Liver (tissue), 9 donors: ENCODE measurements around the gene PITPNM2. TPM values are rescaled to one million over a fixed set of nuclear protein-coding genes. Genes with fewer than 3 reads are reported as not detected.

Experiments
- DNase-seq: peaks from one replicate; pipeline ENCODE4 v3.0.0-alpha.2; 2017; ENCODE audit warnings: low spot score
- H3K27ac ChIP-seq, 2 donors: one replicate each; pipeline ENCODE4 v1.7.0; 2013; ENCODE audit warnings: inconsistent platforms in 2 of 2, low read length in 2 of 2, control low read depth in 1 of 2, low read depth in 1 of 2, mild to moderate bottlenecking in 1 of 2
- H3K27me3 ChIP-seq, 4 donors: one replicate each; pipeline versions ENCODE4 v1.6.1 to v1.7.0; 2013; ENCODE audit warnings: low read length in 3 of 4, inconsistent platforms in 1 of 4, mild to moderate bottlenecking in 1 of 4, moderate library complexity in 1 of 4; ENCODE audit not compliant: control insufficient read depth in 4 of 4, insufficient read depth in 4 of 4
- H3K36me3 ChIP-seq, 4 donors: one replicate each; pipeline versions ENCODE4 v1.6.1 to v1.7.0; 2013; ENCODE audit warnings: low read length in 3 of 4, mild to moderate bottlenecking in 3 of 4, low read depth in 1 of 4, moderate library complexity in 1 of 4; ENCODE audit not compliant: control insufficient read depth in 4 of 4, insufficient read depth in 3 of 4
- H3K4me1 ChIP-seq, 4 donors: one replicate each; pipeline versions ENCODE4 v1.6.1 to v1.7.0; 2013; ENCODE audit warnings: low read length in 3 of 4, mild to moderate bottlenecking in 3 of 4, moderate library complexity in 1 of 4; ENCODE audit not compliant: control insufficient read depth in 4 of 4, insufficient read depth in 4 of 4
- H3K4me3 ChIP-seq, 3 donors: one replicate each; pipeline versions ENCODE4 v1.6.1 to v1.7.0; 2013; ENCODE audit warnings: low read length in 3 of 3, control low read depth in 1 of 3, low read depth in 1 of 3, mild to moderate bottlenecking in 1 of 3
- H3K9ac ChIP-seq, 2 donors: one replicate each; pipeline ENCODE4 v1.7.0; 2013; ENCODE audit warnings: low read length in 2 of 2, mild to moderate bottlenecking in 2 of 2, moderate library complexity in 2 of 2, control low read depth in 1 of 2, low read depth in 1 of 2
- H3K9me3 ChIP-seq, 4 donors: one replicate each; pipeline versions ENCODE4 v1.6.1 to v1.7.0; 2013; ENCODE audit warnings: low read length in 3 of 4; ENCODE audit not compliant: control insufficient read depth in 4 of 4
- EGR1 ChIP-seq, 2 donors: IDR thresholded peaks; 2 replicates each; pipeline ENCODE4 v1.6.1; 2016 to 2018; ENCODE audit warnings: antibody characterized with exemption in 2 of 2, low read depth in 2 of 2
- FOXA1 ChIP-seq: IDR thresholded peaks from 2 replicates; pipeline ENCODE4 v1.6.1; 2016; ENCODE audit warnings: antibody characterized with exemption
- FOXA2 ChIP-seq: IDR thresholded peaks from 2 replicates; pipeline ENCODE4 v1.6.1; 2016; ENCODE audit warnings: antibody characterized with exemption
- GABPA ChIP-seq, 2 donors: IDR thresholded peaks in 1 of 2; conservative IDR thresholded peaks in 1 of 2; 2 replicates each; pipeline ENCODE4 v1.6.1; 2016; ENCODE audit warnings: antibody characterized with exemption in 2 of 2, mild to moderate bottlenecking in 1 of 2, moderate library complexity in 1 of 2
- HNF4A ChIP-seq, 2 donors: conservative IDR thresholded peaks; 2 replicates each; pipeline ENCODE4 v1.6.1; 2016; ENCODE audit warnings: antibody characterized with exemption in 2 of 2, mild to moderate bottlenecking in 2 of 2
- HNF4G ChIP-seq: IDR thresholded peaks from 2 replicates; pipeline ENCODE4 v1.6.1; 2016; ENCODE audit warnings: antibody characterized with exemption
- JUND ChIP-seq, 2 donors: IDR thresholded peaks; 2 replicates each; pipeline ENCODE4 v1.6.1; 2016; ENCODE audit warnings: antibody characterized with exemption in 2 of 2
- NR2F2 ChIP-seq: IDR thresholded peaks from 2 replicates; pipeline ENCODE4 v1.6.1; 2016; ENCODE audit warnings: antibody characterized with exemption
- RAD21 ChIP-seq, 2 donors: IDR thresholded peaks; 2 replicates each; pipeline ENCODE4 v1.6.1; 2016; ENCODE audit warnings: antibody characterized with exemption in 2 of 2, mild to moderate bottlenecking in 2 of 2
- RXRA ChIP-seq, 2 donors: IDR thresholded peaks; 2 replicates each; pipeline ENCODE4 v1.6.1; 2017 to 2018; ENCODE audit warnings: antibody characterized with exemption in 2 of 2, mild to moderate bottlenecking in 1 of 2
- SP1 ChIP-seq: IDR thresholded peaks from 2 replicates; pipeline ENCODE4 v1.6.1; 2018; ENCODE audit warnings: antibody characterized with exemption, mild to moderate bottlenecking
- TAF1 ChIP-seq: conservative IDR thresholded peaks from 2 replicates; pipeline ENCODE4 v1.6.1; 2016; ENCODE audit warnings: antibody characterized with exemption, mild to moderate bottlenecking
- YY1 ChIP-seq: IDR thresholded peaks from 2 replicates; pipeline ENCODE4 v1.6.1; 2016; ENCODE audit warnings: antibody characterized with exemption, mild to moderate bottlenecking
- WGBS: extraction: QIAGEN DNeasy Blood & Tissue Kit; methylation state at CpG from one replicate; pipeline ENCODE4 v1.1.7; 2013; 5-methylcytosine and 5-hydroxymethylcytosine counted together
- polyA plus RNA-seq, 2 donors: library from polyadenylated mRNA; stranded (reverse) in 1 of 2; unstranded in 1 of 2; fragments of 200-250 nt in 1 of 2; fragments of >200 nt in 1 of 2; fragmentation: Nextera tagmentation in 1 of 2; extraction: Ambion mirVana in 1 of 2; gene quantifications; one replicate each; pipeline versions ENCODE4 v1.2.1 to v1.2.3, GENCODE V29; 2013 to 2015
- total RNA-seq, 2 donors: library from RNA; depleted of rRNA; stranded (reverse); fragments of >200 nt; gene quantifications; one replicate each; pipeline ENCODE4 v1.2.3, GENCODE V29; 2014
- TF ChIP-seq, protein P1 (sequence below): IDR thresholded peaks from 2 replicates; pipeline ENCODE4 v1.6.1; 2016; ENCODE audit warnings: antibody characterized with exemption
- TF ChIP-seq, protein P2 (sequence below): IDR thresholded peaks from 2 replicates; pipeline ENCODE4 v1.6.1; 2016; ENCODE audit warnings: antibody characterized with exemption
- TF ChIP-seq, protein P3 (sequence below): IDR thresholded peaks from 2 replicates; pipeline ENCODE4 v1.6.1; 2016; ENCODE audit warnings: antibody characterized with exemption, mild to moderate bottlenecking
- TF ChIP-seq, protein P4 (sequence below): fragments of 150-350 bp; IDR thresholded peaks from 2 replicates; pipeline ENCODE4 v1.5.1; 2017; ENCODE audit warnings: improper control_type of control experiment, low read depth, low read length; ENCODE audit not compliant: missing input control
- TF ChIP-seq, protein P5 (sequence below): IDR thresholded peaks from 2 replicates; pipeline ENCODE4 v1.6.1; 2016; ENCODE audit warnings: antibody characterized with exemption
- donor health status: healthy.
- donor health status: healthy.
- donor health status: healthy.
- donor health status: healthy.
- donor health status: healthy.

The PITPNM2 gene
- total and polyA plus RNA-seq, 4 donors: 1.3 to 28.4 (median 5.1) TPM

DNA sequence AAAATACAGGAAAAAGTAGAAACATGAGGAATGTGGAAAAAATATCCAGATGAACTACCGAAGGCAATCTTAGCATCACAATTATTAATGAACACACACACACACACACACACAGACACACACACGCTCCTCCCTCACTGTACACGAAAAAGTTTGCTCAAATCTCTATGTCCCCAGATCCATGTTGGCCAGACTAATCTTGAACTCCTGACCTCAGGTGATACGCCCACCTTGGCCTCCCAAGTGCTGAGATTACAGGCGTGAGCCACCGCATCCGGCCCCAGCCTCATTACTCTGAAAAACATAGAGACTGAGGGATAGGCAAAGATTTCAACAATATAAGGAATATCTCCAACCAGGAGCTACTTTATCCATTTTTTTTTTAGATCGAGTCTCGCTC, 17.2 kb downstream of the PITPNM2 start:
- H3K4me3 ChIP-seq: no peak overlapping the region
- no peak for TF ChIP-seq EGR1 (IDR thresholded peaks at IDR 0.05; ENCODE audit: low read depth in 2 of 2)
- TF ChIP-seq YY1: no peak
- TF ChIP-seq, protein P1, sequence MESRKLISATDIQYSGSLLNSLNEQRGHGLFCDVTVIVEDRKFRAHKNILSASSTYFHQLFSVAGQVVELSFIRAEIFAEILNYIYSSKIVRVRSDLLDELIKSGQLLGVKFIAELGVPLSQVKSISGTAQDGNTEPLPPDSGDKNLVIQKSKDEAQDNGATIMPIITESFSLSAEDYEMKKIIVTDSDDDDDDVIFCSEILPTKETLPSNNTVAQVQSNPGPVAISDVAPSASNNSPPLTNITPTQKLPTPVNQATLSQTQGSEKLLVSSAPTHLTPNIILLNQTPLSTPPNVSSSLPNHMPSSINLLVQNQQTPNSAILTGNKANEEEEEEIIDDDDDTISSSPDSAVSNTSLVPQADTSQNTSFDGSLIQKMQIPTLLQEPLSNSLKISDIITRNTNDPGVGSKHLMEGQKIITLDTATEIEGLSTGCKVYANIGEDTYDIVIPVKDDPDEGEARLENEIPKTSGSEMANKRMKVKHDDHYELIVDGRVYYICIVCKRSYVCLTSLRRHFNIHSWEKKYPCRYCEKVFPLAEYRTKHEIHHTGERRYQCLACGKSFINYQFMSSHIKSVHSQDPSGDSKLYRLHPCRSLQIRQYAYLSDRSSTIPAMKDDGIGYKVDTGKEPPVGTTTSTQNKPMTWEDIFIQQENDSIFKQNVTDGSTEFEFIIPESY: no peak
- no peak for TF ChIP-seq HNF4G
- no peak for TF ChIP-seq NR2F2
- WGBS: 90% methylated on average over 9 of the region's 9 CpGs
- H3K9me3 ChIP-seq: no peaks in the 10 kb centered on the region
- H3K9ac ChIP-seq: no peak overlapping the region
- no peak for DNase-seq
- H3K27ac ChIP-seq: no peak overlapping the region
- no peaks in the 10 kb centered on the region for H3K36me3 ChIP-seq
- H3K27me3 ChIP-seq: no peaks in the 10 kb centered on the region
- H3K4me1 ChIP-seq: peaks cover 3 to 13% (median 6%) of the 10 kb centered on the region in 4 donors

DNA sequence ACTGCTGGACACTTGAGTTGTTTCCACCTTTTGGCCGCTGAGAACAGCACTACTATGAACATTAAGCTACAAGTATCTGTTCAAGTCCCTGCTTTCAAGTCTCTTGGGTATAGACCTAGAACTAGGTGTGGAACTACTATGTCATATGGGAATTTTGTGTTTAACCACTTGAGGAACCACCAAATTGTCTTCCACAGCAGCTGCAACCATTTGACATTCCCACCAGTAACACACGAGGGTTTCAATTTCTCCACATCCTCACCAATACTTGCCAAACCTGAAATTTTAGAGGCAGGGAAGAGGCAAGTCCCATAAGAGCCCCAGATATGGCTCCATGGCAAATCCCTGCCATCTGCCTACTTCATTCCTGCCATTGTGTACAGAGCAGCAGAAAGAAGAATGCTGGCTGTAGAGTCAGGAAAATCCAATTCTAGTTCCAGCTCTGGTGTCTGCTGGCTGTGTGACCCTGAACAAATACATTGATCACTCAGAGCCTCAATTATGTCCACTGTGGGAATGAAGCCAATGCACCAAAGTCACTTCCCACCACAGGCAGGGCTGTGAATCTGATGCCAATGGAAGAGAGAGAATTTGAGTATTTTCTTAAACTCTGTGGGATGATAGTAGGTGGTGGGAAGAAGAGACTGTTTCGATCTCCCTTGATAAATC, 17.8 kb downstream of the PITPNM2 start:
- Histone ChIP-seq H3K27ac (peak overlapping the region in 1 of 2 donors; percentile 5), H3K27me3 (no peaks in the 10 kb centered on the region), H3K9me3 (no peaks in the 10 kb centered on the region), H3K4me3 (no peak overlapping the region), H3K4me1 (peaks cover 3 to 13% (median 6%) of the 10 kb centered on the region in 4 donors), H3K36me3 (no peaks in the 10 kb centered on the region), H3K9ac (no peak overlapping the region)
- 87% methylated on average over 3 of the region's 3 CpGs for WGBS
- TF ChIP-seq YY1 (peak; percentile 25), TAF1 (no peak), RXRA (IDR thresholded peaks at IDR 0.05) (peak in 1 of 2 donors; percentile 57), SP1 (peak; percentile 23), FOXA1 (no peak), GABPA (IDR thresholded peaks at IDR 0.05 in 1 of 2, conservative IDR thresholded peaks at IDR 0.05 in 1 of 2) (no peak), JUND (IDR thresholded peaks at IDR 0.05) (no peak), EGR1 (IDR thresholded peaks at IDR 0.05; ENCODE audit: low read depth in 2 of 2) (no peak), HNF4A (conservative IDR thresholded peaks at IDR 0.05) (peak in 1 of 2 donors; percentile 36), RAD21 (IDR thresholded peaks at IDR 0.05) (peak in 1 of 2 donors; percentile 27), HNF4G (no peak), FOXA2 (peak; percentile 40), NR2F2 (no peak)
- TF ChIP-seq, protein P2, sequence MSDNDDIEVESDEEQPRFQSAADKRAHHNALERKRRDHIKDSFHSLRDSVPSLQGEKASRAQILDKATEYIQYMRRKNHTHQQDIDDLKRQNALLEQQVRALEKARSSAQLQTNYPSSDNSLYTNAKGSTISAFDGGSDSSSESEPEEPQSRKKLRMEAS: no peak
- TF ChIP-seq, protein P3, sequence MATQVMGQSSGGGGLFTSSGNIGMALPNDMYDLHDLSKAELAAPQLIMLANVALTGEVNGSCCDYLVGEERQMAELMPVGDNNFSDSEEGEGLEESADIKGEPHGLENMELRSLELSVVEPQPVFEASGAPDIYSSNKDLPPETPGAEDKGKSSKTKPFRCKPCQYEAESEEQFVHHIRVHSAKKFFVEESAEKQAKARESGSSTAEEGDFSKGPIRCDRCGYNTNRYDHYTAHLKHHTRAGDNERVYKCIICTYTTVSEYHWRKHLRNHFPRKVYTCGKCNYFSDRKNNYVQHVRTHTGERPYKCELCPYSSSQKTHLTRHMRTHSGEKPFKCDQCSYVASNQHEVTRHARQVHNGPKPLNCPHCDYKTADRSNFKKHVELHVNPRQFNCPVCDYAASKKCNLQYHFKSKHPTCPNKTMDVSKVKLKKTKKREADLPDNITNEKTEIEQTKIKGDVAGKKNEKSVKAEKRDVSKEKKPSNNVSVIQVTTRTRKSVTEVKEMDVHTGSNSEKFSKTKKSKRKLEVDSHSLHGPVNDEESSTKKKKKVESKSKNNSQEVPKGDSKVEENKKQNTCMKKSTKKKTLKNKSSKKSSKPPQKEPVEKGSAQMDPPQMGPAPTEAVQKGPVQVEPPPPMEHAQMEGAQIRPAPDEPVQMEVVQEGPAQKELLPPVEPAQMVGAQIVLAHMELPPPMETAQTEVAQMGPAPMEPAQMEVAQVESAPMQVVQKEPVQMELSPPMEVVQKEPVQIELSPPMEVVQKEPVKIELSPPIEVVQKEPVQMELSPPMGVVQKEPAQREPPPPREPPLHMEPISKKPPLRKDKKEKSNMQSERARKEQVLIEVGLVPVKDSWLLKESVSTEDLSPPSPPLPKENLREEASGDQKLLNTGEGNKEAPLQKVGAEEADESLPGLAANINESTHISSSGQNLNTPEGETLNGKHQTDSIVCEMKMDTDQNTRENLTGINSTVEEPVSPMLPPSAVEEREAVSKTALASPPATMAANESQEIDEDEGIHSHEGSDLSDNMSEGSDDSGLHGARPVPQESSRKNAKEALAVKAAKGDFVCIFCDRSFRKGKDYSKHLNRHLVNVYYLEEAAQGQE: no peak
- TF ChIP-seq, protein P1: no peak
- TF ChIP-seq, protein P4, sequence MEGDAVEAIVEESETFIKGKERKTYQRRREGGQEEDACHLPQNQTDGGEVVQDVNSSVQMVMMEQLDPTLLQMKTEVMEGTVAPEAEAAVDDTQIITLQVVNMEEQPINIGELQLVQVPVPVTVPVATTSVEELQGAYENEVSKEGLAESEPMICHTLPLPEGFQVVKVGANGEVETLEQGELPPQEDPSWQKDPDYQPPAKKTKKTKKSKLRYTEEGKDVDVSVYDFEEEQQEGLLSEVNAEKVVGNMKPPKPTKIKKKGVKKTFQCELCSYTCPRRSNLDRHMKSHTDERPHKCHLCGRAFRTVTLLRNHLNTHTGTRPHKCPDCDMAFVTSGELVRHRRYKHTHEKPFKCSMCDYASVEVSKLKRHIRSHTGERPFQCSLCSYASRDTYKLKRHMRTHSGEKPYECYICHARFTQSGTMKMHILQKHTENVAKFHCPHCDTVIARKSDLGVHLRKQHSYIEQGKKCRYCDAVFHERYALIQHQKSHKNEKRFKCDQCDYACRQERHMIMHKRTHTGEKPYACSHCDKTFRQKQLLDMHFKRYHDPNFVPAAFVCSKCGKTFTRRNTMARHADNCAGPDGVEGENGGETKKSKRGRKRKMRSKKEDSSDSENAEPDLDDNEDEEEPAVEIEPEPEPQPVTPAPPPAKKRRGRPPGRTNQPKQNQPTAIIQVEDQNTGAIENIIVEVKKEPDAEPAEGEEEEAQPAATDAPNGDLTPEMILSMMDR: no peak
- TF ChIP-seq, protein P5, sequence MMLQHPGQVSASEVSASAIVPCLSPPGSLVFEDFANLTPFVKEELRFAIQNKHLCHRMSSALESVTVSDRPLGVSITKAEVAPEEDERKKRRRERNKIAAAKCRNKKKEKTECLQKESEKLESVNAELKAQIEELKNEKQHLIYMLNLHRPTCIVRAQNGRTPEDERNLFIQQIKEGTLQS: no peak
- no peak for DNase-seq
